ENCODE measurements around the gene SOCS3.

GRCh38 chr17:78322327-78322857, 37.5 kb downstream of the SOCS3 start:
- TF ChIP-seq EZH2 (IDR thresholded peaks at IDR 0.05; ENCODE audit: borderline replicate concordance, low read length) (no peak), CTCF (IDR thresholded peaks at IDR 0.05; ENCODE audit: low read length) (no peak)
